SK-N-DZ (cell line): ENCODE results near the gene CHD5.
"Not testable (repeated sequence)": the region's sequence is repeated elsewhere in the genome, so short reads cannot be mapped to it uniquely, and the experiment has no call there.

ENCODE experiments used
- DNase-seq: peaks from one replicate; pipeline ENCODE4 v3.0.0-alpha.2; 2015; ENCODE audit warnings: low spot score

CHD5 gene

GRCh38 chr1:6065093-6065858 lies 114.8 kb downstream of the CHD5 start:
- peak; percentile 36 for DNase-seq

GRCh38 chr1:6063532-6064053 lies 116.5 kb downstream of the CHD5 start:
- DNase-seq = not testable (repeated sequence)

GRCh38 chr1:6062670-6063069 lies 117.5 kb downstream of the CHD5 start:
- DNase-seq = no peak

- no peak for DNase-seq
Measured at GRCh38 chr1:6059866-6060265, 120.3 kb downstream of the CHD5 start.

- DNase-seq = no peak
Measured at GRCh38 chr1:6057170-6057845, 122.8 kb downstream of the CHD5 start.

- no peak for DNase-seq
Measured at GRCh38 chr1:6056572-6056948, 123.6 kb downstream of the CHD5 start.

GRCh38 chr1:6054596-6054995 lies 125.5 kb downstream of the CHD5 start:
- DNase-seq = no peak

GRCh38 chr1:6053206-6053546 lies 126.9 kb downstream of the CHD5 start:
- no peak for DNase-seq

- peak; percentile 61 for DNase-seq
Measured at GRCh38 chr1:6052543-6053205, 127.4 kb downstream of the CHD5 start.
